Right lobe of liver (tissue), 4 donors: ENCODE results near the gene SLC4A4.

Experiments used
- CTCF ChIP-seq, 4 donors: fragments of 200-600 bp in 3 of 4; fragments of 450-650 bp in 1 of 4; IDR thresholded peaks; one replicate each; pipeline versions ENCODE4 v1.5.1 to v1.8.0; 2016 to 2022; ENCODE audit warnings: antibody characterized with exemption in 4 of 4, mild to moderate bottlenecking in 2 of 4
- POLR2A ChIP-seq: fragments of 450-650 bp; IDR thresholded peaks from one replicate; pipeline ENCODE4 v1.6.1; 2017; ENCODE audit warnings: antibody characterized with exemption, mild to moderate bottlenecking
- donor health status: DM: no; HTN: no; CAD: no.
- donor health status: DM: no; HTN: no; CAD: no.
- donor health status: DM: no; HTN: yes; CAD: no.

GRCh38 chr4:71355045-71355444, 16.2 kb downstream of the SLC4A4 start:
- TF ChIP-seq POLR2A (no peak), CTCF (IDR thresholded peaks at IDR 0.05) (no peak)
